ENCODE measurements around the gene TTC32. TPM values are rescaled to one million over a fixed set of nuclear protein-coding genes. Genes with fewer than 3 reads are reported as not detected.
A peak's percentile ranks its signal among the peaks of the same experiment; 100 is the strongest.
"Not testable (repeated sequence)": the region's sequence is repeated elsewhere in the genome, so short reads cannot be mapped to it uniquely, and the experiment has no call there.

The TTC32 gene
- total RNA-seq, 1 donor, result 42.2 TPM

- H3K4me3 ChIP-seq (ENCODE audit: low read length), result no peak overlapping the region
- H3K27me3 ChIP-seq (ENCODE audit: insufficient read depth, low read length), result no peaks in the 10 kb centered on the region
- H3K9me3 ChIP-seq (ENCODE audit: low read depth, low read length), result no peaks in the 10 kb centered on the region
- no peaks in the 10 kb centered on the region for H3K4me1 ChIP-seq (ENCODE audit: insufficient read depth, low read length)
Observed at GRCh38 chr2:19914266-19914975, 12.6 kb upstream of the TTC32 start.

DNA sequence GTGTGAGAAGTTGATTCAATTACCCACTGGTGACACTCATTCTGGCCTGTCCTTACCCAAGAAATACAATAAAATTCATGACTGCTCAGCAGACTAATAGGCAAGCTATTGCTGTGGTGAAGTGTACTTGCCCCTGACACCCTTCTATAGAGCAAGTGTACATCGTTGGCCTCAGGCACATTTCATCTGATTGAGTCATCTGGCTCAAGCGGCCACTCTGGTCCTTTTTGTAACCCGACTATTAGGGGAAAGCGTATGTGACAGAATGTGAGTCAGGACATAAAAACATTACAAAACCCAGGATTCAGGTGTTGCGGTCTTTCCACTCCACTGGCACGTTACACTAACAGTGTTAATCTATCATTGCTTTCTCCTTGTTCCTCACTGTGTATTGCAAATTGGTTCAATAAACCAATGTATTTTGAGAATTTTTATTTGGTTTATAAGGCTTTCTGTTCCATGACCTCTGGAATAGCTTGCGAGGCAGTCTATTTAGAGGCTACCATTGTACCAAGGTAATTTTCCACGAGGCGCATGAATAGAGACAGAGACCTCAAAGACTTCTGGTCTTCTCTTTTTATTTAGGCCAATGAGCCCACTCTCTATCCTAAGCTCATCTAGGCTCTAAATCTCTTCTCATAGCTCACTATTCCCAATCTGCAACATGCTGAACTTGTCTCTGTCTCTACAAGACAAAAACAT lies 10.2 kb upstream of the TTC32 start:
- no peaks in the 10 kb centered on the region for H3K9me3 ChIP-seq (ENCODE audit: low read depth, low read length)
- H3K4me1 ChIP-seq (ENCODE audit: insufficient read depth, low read length), result no peaks in the 10 kb centered on the region
- no peak overlapping the region for H3K4me3 ChIP-seq (ENCODE audit: low read length)
- H3K27me3 ChIP-seq (ENCODE audit: insufficient read depth, low read length), result no peaks in the 10 kb centered on the region

DNA sequence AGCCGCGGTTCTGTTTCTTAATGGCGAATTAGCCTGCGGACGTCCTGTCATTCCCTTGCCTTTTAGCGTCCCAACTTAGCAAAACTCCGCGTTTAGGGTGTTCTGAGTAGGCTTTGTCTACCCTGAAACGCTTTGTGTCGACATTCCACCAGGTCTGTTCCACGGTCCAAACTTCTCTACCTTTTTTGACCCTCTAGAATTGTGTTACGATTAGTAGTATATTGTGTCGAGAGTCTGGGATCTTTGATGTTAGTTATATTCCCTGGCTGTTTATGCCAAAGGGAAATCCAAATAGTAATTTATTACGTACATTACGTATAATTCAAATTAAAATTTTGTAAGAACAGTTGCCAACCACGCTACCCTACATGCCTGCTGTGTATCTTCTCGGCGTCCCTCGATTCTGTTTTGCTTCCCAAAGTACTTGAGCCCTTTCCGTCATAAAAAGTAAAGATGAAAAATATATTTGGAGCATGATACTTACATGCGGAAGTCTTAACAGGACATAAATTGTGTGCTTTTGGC lies 495 bp upstream of the TTC32 start:
- Histone ChIP-seq H3K9me3 (ENCODE audit: low read depth, low read length) (no peaks in the 10 kb centered on the region), H3K4me1 (ENCODE audit: insufficient read depth, low read length) (peaks cover 21% of the 10 kb centered on the region), H3K27me3 (ENCODE audit: insufficient read depth, low read length) (no peaks in the 10 kb centered on the region), H3K4me3 (ENCODE audit: low read length) (peak overlapping the region; percentile 87)

DNA sequence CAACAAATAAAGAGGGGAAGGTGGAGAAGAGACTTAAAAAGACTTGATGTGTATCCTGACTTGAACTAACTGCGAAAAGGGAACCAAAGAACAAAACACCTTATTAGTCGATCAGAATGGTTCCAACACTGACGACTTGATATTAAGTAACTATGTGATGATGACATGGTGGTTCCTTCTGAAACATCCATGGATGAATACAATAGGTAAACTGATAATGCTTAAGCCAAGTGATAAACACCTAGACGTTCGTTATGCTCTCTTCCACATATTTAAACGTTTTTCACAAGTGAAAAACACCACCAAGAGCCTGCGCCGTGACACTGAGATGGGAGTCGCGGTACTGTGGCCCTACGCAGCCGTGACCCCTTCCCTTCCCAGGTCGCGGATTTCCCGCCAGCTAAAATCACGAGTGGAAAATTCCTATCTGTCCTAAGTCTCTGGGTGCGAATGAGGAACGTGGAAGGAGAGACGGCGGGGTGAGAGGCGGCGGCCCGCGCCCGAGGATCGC lies 797 bp downstream of the TTC32 start:
- Histone ChIP-seq H3K4me1 (ENCODE audit: insufficient read depth, low read length) (peaks cover 21% of the 10 kb centered on the region), H3K4me3 (ENCODE audit: low read length) (peak overlapping the region; percentile 87), H3K9me3 (ENCODE audit: low read depth, low read length) (no peaks in the 10 kb centered on the region), H3K27me3 (ENCODE audit: insufficient read depth, low read length) (no peaks in the 10 kb centered on the region)

DNA sequence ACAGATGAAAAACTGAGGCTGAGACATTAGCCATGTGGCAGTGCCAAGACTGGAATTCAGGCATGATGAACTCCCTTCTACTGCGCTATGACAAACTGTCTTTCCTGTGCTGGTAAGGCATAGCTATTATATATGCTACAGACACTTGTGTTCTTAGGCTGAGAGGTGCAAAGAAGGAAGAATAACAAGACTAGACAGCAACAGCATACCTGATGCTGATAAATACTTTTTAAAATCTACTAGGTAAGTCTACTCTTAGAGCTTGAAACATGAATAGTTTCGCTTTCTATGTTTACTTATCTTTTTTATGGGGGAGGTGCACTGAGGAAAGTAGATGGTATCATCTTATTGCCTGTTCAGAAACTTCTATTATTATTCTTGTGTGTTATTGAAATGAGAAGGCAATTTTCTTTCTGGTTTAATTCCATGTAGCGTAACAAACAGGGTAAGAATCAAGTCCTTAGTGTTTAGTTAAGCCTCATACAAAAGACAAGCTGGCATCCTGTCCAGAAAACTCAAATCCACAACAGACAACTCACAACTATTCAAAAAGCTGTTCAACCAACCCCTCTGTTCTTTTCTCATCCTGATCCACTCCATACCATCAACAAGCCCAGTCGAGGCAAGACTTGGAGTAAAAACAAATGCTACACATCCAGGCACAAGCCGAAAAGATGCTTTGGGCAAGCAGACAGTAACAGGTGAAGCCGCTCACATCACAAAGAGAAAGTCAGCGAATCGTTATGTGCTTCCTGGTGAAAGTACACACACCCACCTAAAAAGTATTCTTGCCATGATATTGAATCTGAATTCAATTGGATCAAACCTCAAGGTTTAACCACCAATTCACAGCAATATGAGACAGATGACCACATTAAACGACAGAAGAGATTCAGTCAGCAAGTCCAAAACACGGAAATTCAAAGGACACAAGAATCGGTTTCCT lies 1.5 kb downstream of the TTC32 start:
- Histone ChIP-seq H3K4me1 (ENCODE audit: insufficient read depth, low read length) (peaks cover 24% of the 10 kb centered on the region), H3K9me3 (ENCODE audit: low read depth, low read length) (no peaks in the 10 kb centered on the region), H3K27me3 (ENCODE audit: insufficient read depth, low read length) (no peaks in the 10 kb centered on the region), H3K4me3 (ENCODE audit: low read length) (peak overlapping the region; percentile 87)

DNA sequence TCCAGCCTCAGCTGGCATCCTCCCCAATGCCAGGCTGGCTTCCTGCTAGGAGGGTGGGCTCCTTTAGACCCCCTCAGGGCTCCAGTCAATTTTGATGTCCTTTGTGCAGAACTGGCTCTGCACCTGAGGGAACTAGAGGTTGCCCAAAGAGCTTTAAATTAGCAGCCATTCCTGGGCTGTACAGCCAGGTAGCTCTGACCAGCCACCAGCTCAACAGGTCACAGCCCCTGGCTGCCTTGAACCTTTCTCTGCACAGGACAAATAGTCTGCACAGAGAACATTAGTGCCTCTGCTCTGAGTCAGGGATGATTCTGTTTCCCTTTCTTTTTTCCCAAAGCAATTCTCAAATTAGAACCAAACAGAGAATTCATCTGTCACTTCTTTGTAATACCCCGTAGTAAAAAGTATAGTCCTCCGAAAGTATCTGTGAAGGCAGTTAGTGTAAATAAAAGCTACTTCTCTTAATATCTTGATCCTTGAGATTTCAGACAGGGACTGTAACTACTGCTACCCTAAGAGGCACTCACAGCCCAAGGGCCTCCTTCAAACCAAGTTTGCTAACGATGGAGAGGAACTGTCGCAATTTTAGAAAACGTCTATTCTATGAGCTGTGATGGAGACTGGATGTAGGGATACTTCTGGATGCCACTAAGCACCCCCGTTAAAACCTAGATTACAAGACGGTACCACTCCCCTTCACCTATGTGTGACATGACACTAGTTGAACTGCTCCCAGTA lies 3.0 kb downstream of the TTC32 start:
- no peaks in the 10 kb centered on the region for H3K27me3 ChIP-seq (ENCODE audit: insufficient read depth, low read length)
- no peak overlapping the region for H3K4me3 ChIP-seq (ENCODE audit: low read length)
- H3K4me1 ChIP-seq (ENCODE audit: insufficient read depth, low read length), result peaks cover 24% of the 10 kb centered on the region
- no peaks in the 10 kb centered on the region for H3K9me3 ChIP-seq (ENCODE audit: low read depth, low read length)

DNA sequence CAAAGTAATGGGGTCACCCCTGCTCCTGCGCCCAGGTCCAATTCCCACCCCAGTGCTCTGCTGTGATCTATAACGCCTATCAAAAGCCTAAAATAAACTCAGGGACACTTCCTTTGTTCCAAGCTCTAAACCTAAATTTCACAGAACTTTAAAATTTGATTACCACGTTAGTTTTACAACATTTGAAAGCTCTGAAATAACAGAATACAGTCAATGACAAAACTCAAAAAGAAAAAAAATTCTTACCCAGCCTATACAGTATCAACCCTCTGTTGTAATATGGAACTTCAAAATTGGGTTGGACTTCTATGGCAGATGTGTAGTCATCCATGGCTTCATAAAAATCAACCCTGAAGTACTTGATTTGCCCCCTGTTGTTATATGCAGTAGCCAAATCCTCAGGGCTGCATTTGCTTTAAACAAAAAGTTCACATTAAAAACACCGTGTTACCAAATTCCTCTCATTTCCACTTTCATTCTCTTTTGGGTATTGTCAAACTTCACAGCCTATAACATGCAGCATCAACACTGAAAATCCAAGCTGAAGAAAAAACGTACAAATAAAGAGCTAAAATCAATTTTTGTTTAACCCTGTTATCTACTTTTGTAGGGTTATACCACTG lies 4.0 kb downstream of the TTC32 start:
- H3K27me3 ChIP-seq (ENCODE audit: insufficient read depth, low read length), result no peaks in the 10 kb centered on the region
- no peaks in the 10 kb centered on the region for H3K9me3 ChIP-seq (ENCODE audit: low read depth, low read length)
- no peak overlapping the region for H3K4me3 ChIP-seq (ENCODE audit: low read length)
- peaks cover 24% of the 10 kb centered on the region for H3K4me1 ChIP-seq (ENCODE audit: insufficient read depth, low read length)

DNA sequence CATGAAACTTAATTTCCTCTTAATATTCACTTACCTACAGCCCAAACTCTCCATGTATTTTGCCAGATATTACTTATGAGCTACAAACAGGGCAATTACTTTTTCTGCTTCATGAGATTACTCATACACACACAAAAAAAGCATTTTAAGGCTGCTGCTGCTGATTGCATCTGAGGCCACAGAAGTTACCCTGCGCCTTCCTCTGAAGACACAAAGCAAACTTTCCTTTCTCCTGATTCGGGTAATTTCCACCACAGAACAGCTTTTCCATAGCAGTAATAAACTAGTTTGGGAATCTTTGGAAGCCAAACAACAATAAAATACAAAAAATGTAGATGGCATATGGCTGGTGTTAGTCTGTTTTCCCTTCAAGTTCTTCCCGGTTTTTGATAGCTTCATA lies 6.2 kb downstream of the TTC32 start:
- no peak overlapping the region for H3K4me3 ChIP-seq (ENCODE audit: low read length)
- H3K27me3 ChIP-seq (ENCODE audit: insufficient read depth, low read length), result no peaks in the 10 kb centered on the region

DNA sequence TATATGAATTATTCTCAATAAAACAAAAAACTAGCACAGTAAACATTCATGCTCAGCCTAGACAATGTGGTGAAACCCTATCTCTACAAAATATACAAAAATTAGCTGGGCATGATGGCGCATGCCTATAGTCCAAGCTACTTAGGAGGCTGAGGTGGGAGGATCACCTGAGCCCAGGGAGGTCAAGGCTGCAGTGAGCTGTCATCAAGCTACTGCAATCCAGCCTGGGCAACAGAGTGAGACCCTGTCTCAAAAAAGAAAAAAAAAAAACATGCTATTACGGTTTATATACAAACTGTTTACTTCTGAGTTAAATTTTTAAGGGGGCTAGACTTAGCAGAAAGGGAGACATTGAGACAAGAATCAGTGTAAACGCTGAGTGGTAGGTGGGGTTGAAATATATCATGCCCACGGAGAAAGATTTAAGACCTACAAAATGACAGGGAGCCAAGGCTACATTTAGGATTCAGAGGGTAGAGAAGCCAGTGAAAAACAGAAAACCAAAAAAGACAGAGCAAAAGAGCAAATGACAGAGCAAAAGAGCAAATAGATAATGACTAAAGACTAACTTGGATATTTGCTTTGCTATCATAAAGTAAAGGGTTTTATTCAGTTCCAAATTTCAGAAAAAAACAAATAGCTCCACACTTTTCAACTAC lies 7.5 kb downstream of the TTC32 start:
- Histone ChIP-seq H3K4me3 (ENCODE audit: low read length) (no peak overlapping the region), H3K9me3 (ENCODE audit: low read depth, low read length) (peaks cover 5% of the 10 kb centered on the region), H3K27me3 (ENCODE audit: insufficient read depth, low read length) (no peaks in the 10 kb centered on the region), H3K4me1 (ENCODE audit: insufficient read depth, low read length) (peaks cover 29% of the 10 kb centered on the region)

More for the DNA sequence above, 6.2 kb downstream of the TTC32 start:
- Histone ChIP-seq H3K9me3 (ENCODE audit: low read depth, low read length) (peaks cover 5% of the 10 kb centered on the region), H3K4me1 (ENCODE audit: insufficient read depth, low read length) (peaks cover 34% of the 10 kb centered on the region)

- Histone ChIP-seq H3K4me3 (ENCODE audit: low read length) (no peak overlapping the region), H3K27me3 (ENCODE audit: insufficient read depth, low read length) (no peaks in the 10 kb centered on the region), H3K4me1 (ENCODE audit: insufficient read depth, low read length) (peaks cover 24% of the 10 kb centered on the region), H3K9me3 (ENCODE audit: low read depth, low read length) (peaks cover 5% of the 10 kb centered on the region)
Observed at GRCh38 chr2:19893520-19894133, 8.2 kb downstream of the TTC32 start.

GRCh38 chr2:19891971-19892370 lies 9.8 kb downstream of the TTC32 start:
- H3K4me1 ChIP-seq (ENCODE audit: insufficient read depth, low read length), result peaks cover 31% of the 10 kb centered on the region
- H3K27me3 ChIP-seq (ENCODE audit: insufficient read depth, low read length); H3K4me3 ChIP-seq (ENCODE audit: low read length); H3K9me3 ChIP-seq (ENCODE audit: low read depth, low read length): not testable (repeated sequence)

GRCh38 chr2:19890104-19890503 lies 11.7 kb downstream of the TTC32 start:
- H3K9me3 ChIP-seq (ENCODE audit: low read depth, low read length), result peaks cover 5% of the 10 kb centered on the region
- no peaks in the 10 kb centered on the region for H3K27me3 ChIP-seq (ENCODE audit: insufficient read depth, low read length)
- H3K4me1 ChIP-seq (ENCODE audit: insufficient read depth, low read length), result peaks cover 29% of the 10 kb centered on the region
- no peak overlapping the region for H3K4me3 ChIP-seq (ENCODE audit: low read length)

- peaks cover 5% of the 10 kb centered on the region for H3K9me3 ChIP-seq (ENCODE audit: low read depth, low read length)
- no peak overlapping the region for H3K4me3 ChIP-seq (ENCODE audit: low read length)
- H3K4me1 ChIP-seq (ENCODE audit: insufficient read depth, low read length), result peaks cover 29% of the 10 kb centered on the region
- no peaks in the 10 kb centered on the region for H3K27me3 ChIP-seq (ENCODE audit: insufficient read depth, low read length)
Observed at GRCh38 chr2:19888831-19889230, 13.0 kb downstream of the TTC32 start.

All from mononuclear cell (primary cell).